ENCODE results near the gene PITRM1.

DNA sequence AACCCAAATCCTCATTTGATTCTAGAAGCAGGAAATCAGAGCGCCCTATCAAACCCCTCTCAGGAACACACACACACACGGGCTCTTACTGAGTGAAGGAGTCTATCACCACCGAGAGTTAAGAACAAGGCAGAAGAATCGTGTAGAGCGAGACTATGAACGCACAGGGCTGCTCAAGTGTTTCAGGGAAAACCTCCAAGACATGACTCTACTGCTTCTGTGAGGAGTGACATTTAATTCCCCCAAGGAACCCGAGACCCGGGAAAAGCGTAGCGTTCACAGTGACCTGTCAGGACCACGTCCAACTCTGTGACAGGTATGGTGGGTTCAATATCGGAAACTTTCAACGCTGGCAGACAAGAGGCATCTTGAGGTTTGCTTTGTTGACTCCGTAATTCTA, 21.6 kb downstream of the PITRM1 start:
- TF ChIP-seq CTCF (IDR thresholded peaks at IDR 0.05) = no peak
- no peak for TF ChIP-seq POLR2A (IDR thresholded peaks at IDR 0.05)

All from lower leg skin (tissue), 3 donors.